GM23338 (cell line): Measurements from ENCODE around the gene R3HDML.

Experiments used
- EZH2phosphoT487 ChIP-seq: fragments of 200-600 bp; sonication (generic); IDR thresholded peaks from one replicate; pipeline ENCODE4 v1.8.1; 2018; ENCODE audit warnings: antibody characterized with exemption; ENCODE audit not compliant: unreplicated experiment
- POLR2AphosphoS5 ChIP-seq: IDR thresholded peaks from 2 replicates; pipeline ENCODE4 v1.6.1; 2016; ENCODE audit warnings: antibody characterized with exemption, low read depth
- REST ChIP-seq: IDR thresholded peaks from one replicate; pipeline ENCODE4 v1.6.1; 2018; ENCODE audit warnings: antibody characterized with exemption; ENCODE audit not compliant: unreplicated experiment
- TF ChIP-seq, protein P1 (sequence below), 2 experiments: fragments of 200-600 bp in 1 of 2; sonication (generic) in 1 of 2; conservative IDR thresholded peaks; 2 replicates each; pipeline versions ENCODE4 v1.5.1 to v1.6.1; 2016 to 2017; ENCODE audit warnings: antibody characterized with exemption in 2 of 2, low read depth in 2 of 2, mild to moderate bottlenecking in 2 of 2, moderate library complexity in 1 of 2

- TF ChIP-seq POLR2AphosphoS5: no peak
- TF ChIP-seq, protein P1, sequence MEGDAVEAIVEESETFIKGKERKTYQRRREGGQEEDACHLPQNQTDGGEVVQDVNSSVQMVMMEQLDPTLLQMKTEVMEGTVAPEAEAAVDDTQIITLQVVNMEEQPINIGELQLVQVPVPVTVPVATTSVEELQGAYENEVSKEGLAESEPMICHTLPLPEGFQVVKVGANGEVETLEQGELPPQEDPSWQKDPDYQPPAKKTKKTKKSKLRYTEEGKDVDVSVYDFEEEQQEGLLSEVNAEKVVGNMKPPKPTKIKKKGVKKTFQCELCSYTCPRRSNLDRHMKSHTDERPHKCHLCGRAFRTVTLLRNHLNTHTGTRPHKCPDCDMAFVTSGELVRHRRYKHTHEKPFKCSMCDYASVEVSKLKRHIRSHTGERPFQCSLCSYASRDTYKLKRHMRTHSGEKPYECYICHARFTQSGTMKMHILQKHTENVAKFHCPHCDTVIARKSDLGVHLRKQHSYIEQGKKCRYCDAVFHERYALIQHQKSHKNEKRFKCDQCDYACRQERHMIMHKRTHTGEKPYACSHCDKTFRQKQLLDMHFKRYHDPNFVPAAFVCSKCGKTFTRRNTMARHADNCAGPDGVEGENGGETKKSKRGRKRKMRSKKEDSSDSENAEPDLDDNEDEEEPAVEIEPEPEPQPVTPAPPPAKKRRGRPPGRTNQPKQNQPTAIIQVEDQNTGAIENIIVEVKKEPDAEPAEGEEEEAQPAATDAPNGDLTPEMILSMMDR (conservative IDR thresholded peaks at IDR 0.05; ENCODE audit: low read depth in 2 of 2): no peak
- no peak for TF ChIP-seq EZH2phosphoT487
- no peak for TF ChIP-seq REST
Measured at GRCh38 chr20:44296011-44296410, 40.8 kb upstream of the R3HDML start.
